ENCODE measurements around the gene IL2RA.

Gene IL2RA

GRCh38 chr10:6091630-6092029 is 29.5 kb upstream of the IL2RA start:
- no peak for DNase-seq (ENCODE audit: low read depth)
- H3K4me3 ChIP-seq (ENCODE audit: low read depth, low read length), result no peak overlapping the region
- TF ChIP-seq, protein P1, sequence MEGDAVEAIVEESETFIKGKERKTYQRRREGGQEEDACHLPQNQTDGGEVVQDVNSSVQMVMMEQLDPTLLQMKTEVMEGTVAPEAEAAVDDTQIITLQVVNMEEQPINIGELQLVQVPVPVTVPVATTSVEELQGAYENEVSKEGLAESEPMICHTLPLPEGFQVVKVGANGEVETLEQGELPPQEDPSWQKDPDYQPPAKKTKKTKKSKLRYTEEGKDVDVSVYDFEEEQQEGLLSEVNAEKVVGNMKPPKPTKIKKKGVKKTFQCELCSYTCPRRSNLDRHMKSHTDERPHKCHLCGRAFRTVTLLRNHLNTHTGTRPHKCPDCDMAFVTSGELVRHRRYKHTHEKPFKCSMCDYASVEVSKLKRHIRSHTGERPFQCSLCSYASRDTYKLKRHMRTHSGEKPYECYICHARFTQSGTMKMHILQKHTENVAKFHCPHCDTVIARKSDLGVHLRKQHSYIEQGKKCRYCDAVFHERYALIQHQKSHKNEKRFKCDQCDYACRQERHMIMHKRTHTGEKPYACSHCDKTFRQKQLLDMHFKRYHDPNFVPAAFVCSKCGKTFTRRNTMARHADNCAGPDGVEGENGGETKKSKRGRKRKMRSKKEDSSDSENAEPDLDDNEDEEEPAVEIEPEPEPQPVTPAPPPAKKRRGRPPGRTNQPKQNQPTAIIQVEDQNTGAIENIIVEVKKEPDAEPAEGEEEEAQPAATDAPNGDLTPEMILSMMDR (conservative IDR thresholded peaks at IDR 0.05; ENCODE audit: low read depth, low read length), result no peak

GRCh38 chr10:6089334-6090219 is 27.4 kb upstream of the IL2RA start:
- H3K4me3 ChIP-seq (ENCODE audit: low read depth, low read length), result peak overlapping the region; percentile 87
- TF ChIP-seq, protein P1 (conservative IDR thresholded peaks at IDR 0.05; ENCODE audit: low read depth, low read length), result no peak
- DNase-seq (ENCODE audit: low read depth), result peak; percentile 44

GRCh38 chr10:6088721-6089333 is 26.7 kb upstream of the IL2RA start, which contains the start of gene RBM17:
RBM17 (plus strand) TSS chr10:6089034; CDS start chr10:6097066, 8,032 bp downstream.
- peak; percentile 98 for DNase-seq (ENCODE audit: low read depth)
- TF ChIP-seq, protein P1 (conservative IDR thresholded peaks at IDR 0.05; ENCODE audit: low read depth, low read length), result peak; percentile 93
- peak within 1 kb of the TSS; percentile 87 for H3K4me3 ChIP-seq (ENCODE audit: low read depth, low read length)

- TF ChIP-seq, protein P1 (conservative IDR thresholded peaks at IDR 0.05; ENCODE audit: low read depth, low read length), result peak; percentile 94
- H3K4me3 ChIP-seq (ENCODE audit: low read depth, low read length), result peak overlapping the region; percentile 29
Observed at GRCh38 chr10:6086375-6087233, 24.4 kb upstream of the IL2RA start.

DNA sequence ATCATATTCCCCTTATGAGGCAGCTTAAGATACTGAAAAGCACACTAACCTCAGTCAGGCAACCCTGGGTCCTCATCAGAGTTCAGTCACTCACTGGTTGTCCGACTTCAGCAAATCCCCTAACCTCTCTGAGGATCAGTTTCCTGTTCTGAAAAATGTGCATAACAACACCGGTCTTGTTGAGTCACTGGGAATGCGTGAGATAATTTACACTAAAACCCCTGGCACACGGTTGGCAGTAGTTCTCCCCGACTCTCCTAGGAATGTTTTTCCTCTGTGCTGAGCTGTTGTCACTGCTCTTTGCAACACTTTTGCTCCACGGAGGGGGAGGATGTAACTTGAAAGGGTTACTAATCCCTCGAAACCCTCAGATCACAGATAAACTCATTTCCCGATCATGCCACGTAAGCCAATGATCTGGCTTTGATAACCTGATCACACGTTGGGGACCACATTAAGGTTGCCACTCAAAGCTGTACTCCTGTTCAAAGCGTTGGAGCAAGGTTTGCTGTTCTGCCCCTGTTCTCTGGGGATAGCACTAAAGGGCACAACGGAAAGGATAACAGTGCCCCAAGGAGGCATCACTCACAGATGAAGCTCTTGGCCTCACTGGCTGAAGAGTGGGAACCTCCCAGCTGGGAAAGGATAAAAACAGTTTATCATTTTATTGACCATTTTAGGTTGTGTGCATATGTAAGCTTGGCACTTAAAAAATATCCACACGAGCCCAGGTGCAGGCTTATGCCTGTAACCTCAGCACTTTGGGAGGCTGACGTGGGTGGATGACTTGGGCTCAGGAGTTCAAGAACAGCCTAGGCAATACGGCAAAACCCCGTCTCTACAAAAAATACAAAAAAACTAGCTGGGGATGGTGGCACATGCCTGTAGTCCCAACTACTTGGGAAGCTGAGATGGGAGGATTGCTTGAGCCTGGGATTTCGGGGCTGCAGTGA is 21.6 kb upstream of the IL2RA start:
- peak; percentile 36 for DNase-seq (ENCODE audit: low read depth)
- no peak overlapping the region for H3K4me3 ChIP-seq (ENCODE audit: low read depth, low read length)

More at GRCh38 chr10:6086375-6087233, 24.4 kb upstream of the IL2RA start:
- peak; percentile 94 for DNase-seq (ENCODE audit: low read depth)

More for the DNA sequence above, 21.6 kb upstream of the IL2RA start:
- TF ChIP-seq, protein P1 (conservative IDR thresholded peaks at IDR 0.05; ENCODE audit: low read depth, low read length), result no peak

Measured in choroid plexus epithelial cell (primary cell).